IPS-18c (cell line): ENCODE measurements around the gene HOXC11.

ENCODE experiments used
- H3K4me3 ChIP-seq: 2 replicates; pipeline ENCODE4 v1.7.0; 2013; ENCODE audit warnings: low read depth, mild to moderate bottlenecking, low read length, moderate library complexity; ENCODE audit not compliant: insufficient read depth
- H3K9me3 ChIP-seq: one replicate; pipeline ENCODE4 v1.6.1; 2013; ENCODE audit warnings: mild to moderate bottlenecking, low read length, moderate library complexity; ENCODE audit not compliant: control insufficient read depth, insufficient read depth

HOXC11 gene

DNA sequence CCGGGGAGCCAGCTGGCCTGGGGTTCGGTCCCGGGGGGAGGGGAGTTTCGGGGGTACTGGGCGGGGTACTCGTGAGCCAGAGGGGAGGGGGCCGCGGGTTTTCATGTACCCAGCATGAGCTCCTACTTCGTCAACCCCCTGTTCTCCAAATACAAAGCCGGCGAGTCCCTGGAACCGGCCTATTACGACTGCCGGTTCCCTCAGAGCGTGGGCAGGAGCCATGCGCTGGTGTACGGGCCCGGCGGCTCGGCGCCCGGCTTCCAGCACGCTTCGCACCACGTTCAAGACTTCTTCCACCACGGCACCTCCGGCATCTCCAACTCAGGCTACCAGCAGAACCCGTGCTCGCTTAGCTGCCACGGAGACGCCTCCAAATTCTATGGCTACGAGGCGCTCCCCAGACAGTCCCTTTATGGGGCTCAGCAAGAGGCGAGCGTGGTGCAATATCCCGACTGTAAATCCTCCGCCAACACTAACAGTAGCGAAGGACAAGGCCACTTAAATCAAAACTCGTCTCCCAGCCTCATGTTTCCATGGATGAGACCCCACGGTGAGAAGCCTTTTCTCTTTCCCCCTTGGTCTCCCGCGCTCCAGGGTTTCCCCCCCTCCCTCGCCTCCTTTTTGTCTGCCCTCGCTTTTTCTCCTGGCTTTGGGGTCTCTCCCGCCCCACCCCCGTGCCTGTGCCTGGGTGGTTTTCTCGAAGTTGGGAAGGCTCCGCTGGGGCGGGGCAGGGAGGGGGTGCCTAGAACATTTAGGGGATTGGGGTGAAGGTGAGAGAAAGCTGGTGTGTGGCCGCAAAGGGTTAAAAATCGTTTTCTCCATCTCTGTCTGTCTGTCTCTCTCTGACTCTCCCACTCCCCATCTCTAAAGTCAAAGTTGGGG lies 36.5 kb downstream of the HOXC11 start:
- Histone ChIP-seq H3K4me3 (no peak overlapping the region), H3K9me3 (peaks cover 2% of the 10 kb centered on the region)

DNA sequence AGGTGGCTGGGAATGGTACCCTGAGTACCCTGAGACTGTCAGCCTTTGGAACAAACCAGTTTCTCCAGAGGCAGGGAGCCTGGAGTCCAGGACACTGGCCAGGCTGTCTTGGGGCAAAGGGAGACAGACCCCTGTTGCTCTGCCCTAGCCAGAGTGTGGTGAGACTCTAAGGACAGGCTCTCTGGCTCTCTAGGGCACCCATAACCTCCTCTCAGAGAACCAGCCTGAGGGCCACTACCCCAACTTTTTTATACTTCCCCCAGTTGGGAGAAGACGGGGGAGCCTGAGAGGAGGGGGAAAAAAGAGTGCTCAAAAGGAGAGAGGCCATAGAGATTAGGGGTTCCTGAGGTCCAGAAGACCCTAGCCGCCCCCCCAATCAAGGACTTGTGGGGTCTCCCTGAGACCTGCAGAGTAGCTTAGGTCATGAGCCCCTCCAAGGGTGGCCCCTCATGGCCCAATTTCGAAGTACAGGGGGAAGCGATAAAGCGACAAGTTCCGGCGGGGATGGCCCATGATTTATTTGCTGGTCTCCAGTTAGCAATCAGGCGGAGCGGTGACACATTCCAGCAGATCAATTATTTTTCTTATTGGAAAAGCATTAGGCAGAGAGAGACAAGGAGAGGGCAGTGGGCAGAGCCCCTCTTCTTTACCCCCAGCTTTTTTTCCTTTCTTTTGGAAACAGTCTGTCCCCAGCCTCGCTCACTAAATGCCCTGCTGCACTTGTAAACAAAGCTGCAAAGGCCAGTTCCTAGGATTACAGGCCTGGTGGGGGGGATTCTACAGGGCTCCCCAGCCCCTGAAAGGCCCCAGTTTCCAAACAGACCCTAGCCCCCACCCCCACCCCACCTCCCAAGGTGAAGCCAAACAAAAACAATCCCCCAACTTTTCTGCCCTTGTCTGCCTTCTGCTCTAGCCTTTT lies 37.4 kb downstream of the HOXC11 start:
- no peak overlapping the region for H3K4me3 ChIP-seq
- H3K9me3 ChIP-seq = peaks cover 2% of the 10 kb centered on the region

DNA sequence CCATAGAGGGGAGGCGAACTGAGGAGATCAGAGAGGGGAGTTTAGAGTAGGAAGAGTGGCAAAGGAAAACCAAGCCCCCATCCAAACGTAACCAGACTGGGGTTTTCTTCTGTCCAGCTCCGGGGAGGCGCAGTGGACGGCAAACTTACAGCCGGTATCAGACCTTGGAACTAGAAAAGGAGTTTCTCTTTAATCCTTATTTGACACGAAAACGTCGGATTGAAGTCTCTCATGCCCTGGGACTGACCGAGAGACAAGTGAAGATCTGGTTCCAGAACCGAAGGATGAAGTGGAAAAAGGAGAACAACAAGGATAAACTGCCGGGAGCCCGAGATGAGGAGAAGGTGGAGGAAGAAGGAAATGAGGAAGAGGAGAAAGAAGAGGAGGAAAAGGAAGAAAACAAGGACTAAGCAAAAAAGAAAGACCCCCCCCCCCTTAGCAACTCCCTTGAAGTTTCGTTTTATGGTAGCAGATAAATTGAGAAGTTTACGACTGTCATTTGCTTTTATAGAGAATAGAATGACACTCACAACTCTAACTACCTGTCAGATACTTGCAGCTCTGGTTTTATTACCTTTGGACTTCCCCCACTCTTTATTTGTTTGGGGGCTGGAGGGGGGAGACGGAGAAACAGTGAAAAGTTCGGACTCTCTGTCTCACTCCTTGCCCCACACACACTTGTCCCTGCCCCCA lies 38.2 kb downstream of the HOXC11 start:
- Histone ChIP-seq H3K9me3 (peaks cover 2% of the 10 kb centered on the region), H3K4me3 (no peak overlapping the region)

DNA sequence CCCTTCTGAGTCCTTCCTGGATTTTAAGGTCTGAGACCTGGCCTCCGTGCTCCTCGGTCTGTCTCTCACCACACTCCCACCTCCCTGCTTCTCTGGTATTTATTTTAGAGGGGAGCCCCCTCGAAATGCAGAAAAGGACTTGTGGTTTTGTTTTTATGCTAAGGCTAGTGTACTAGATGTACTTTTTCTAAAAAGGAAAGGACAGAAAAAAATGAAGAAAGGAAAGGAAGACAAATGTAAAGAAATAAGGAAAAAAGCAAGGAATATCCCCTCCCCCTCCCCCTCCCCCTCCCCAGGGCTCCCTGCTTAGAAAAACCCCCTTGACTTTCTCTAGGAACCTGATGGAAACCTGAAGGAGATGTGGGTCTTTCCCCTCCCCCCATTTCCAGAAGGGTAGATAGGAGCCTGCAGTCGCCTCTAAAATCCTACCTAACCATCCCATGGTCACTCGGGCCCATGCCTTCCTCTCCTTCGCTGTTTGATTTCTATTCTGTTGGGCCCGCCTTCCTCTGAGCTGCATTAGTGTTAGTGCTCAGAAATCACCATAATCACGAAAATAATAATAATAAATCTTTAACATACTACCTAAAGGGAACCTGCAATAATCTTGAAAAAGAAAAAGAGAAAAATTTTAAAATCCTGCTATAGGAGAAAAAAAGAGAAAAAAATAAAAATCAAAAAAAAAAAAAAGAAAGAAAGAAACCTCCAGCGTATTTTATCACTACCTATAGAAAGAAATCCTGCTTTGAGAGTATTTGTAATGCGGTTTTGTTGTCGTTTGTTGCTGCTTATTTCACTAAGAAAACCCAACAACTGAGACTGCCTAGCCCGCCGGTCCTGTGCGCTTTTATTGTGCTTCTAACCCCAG lies 39.0 kb downstream of the HOXC11 start:
- Histone ChIP-seq H3K4me3 (no peak overlapping the region), H3K9me3 (peaks cover 2% of the 10 kb centered on the region)

DNA sequence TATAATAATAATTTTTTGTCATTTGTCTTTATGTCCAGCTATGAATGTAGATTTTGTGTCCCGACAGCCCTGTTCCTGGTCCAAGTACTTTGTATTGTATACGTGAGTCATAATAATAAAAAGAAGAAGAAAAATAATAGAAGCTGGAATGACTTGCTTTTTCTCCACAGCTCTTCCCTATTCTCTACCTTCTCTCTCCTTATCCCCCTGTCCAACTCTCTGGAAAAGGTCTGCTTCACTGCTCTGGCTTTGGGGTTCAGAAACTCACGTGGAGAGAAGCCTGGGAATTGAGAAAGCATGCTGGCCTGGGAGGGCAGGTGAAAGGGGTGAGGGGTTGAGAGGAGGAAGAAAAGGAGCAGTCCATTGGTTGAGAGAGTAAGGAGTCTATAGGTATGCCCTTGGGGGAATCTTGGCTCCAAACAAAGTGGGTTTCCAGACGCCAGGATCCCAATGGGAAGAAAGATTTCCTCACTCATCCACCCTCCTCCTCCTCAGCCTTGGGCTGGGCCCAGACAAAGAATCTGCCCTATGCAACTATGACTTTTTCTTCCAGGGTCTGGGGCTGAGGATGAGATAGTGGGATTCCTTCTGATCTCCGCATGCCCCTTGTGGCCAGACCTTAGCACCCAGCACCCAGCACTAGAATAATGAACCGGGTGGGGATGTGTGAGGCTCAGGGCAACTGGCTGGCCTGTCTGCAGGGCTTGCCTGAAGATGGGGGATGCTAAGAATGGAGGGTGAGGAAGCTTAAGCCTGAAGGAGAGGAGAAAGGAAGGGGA lies 39.9 kb downstream of the HOXC11 start:
- peaks cover 2% of the 10 kb centered on the region for H3K9me3 ChIP-seq
- H3K4me3 ChIP-seq = no peak overlapping the region

DNA sequence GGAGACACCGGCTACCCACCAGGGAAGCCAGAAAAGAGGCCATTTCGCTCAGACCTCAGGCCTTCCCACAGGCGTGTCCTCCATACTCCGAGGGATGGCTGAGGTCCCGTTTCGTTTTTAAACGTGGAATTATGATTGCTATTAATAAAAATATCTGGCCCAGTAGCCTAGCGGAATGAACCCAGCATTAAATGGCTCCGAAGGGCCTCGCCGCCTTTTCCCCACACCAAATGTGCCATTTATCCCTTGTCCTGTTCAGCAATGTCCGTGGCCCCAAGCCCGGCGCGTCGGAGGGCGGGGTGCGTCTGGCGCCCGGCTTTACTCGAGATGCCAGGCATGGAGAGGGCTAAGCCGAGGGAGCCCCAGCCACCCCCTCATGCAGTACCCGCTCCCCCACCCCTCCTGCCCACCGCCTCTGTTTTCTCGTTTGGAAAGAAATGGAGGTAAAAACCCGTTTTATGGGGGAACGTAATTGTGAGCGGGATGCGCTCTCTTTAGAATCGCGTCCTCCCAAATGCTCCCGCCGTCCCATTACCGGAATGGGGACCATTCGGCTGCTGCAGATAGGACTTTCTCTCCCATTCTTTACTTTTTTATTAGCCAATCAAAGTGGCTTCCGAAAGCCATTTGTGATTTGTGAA lies 41.6 kb downstream of the HOXC11 start:
- peaks cover 2% of the 10 kb centered on the region for H3K9me3 ChIP-seq
- H3K4me3 ChIP-seq = no peak overlapping the region

DNA sequence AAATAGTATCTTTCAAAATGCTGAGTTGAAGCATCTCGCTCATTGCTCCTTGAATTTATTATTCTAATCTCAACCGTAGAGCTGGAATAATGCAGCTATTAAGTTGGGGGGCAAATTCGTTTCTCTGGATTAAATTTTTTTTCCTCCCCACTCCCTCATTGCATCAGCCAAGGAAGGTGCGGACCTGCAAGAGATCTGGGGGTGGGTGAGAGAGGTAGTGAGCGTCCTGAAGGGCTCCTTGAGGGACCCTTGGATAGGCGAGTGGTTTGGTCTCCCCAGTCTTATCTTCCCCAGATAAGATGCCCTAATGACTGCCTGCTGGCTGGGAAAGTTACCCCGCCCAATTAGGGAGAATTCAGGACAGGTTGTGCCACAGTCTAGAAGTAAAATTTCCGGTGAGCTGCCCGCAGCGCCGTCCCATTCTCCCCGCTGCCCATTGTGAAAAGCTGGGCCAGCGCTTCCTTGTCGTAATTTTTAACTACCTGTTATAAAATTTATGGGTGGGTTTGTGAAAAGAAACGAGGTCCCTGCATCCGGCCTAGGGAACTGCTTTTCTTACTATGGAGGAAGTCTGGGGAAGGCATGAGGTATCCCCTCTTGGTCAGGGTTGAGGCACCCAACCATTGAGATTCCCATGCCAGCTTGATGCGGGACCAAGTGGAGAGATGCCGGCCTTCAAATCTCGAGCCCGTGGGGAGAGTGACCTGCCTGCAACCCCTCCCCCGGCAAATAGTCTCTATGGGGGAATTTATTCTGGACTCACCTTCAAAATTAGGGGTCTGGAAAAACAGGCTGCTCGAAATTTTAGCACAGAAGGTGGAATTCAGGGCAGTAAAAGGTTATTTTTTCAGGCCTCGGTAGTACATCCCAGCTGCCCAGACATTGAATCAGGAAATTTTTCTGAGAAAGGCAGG lies 42.3 kb downstream of the HOXC11 start:
- Histone ChIP-seq H3K9me3 (no peaks in the 10 kb centered on the region), H3K4me3 (no peak overlapping the region)

DNA sequence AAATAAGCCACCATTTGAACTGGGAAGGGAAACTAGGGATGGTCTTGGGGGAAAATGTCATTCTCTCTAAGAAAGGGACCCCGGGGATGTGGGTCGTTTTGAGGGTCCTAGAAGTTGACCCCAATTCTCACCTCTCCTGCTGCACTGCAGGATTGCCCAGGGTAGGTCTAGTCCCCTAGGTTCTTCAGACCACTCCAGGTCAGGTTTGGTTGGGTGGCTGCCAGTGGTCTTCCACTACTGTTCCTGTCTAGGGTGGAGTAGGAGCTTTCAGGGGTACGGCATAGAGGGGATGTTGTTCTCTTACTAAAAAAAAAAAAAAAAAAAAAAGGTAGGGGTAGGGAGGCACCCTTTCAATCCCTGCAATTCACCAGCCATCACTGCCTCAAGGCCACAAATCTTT lies 43.1 kb downstream of the HOXC11 start:
- no peak overlapping the region for H3K4me3 ChIP-seq

DNA sequence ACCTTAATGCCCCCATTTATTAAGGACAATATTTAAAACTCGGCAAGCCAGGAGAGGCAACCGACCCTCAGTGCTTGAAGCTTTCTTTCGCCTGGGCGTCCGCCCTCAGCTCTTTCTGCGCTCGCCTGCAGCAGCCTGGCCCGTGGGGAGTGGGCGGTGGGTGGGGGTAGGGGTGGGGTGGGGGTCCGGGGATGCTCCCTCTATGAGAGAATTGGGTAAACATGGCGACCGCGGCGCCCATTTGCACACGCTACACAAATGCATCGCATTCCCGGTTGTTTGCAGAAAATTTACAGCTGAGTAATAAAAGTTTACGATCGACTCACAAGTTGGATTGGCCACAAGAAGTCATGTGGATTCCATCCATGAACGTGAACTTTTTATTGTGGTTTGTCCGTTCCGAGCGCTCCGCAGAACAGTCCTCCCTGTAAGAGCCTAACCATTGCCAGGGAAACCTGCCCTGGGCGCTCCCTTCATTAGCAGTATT lies 43.6 kb downstream of the HOXC11 start:
- Histone ChIP-seq H3K9me3 (peaks cover 2% of the 10 kb centered on the region), H3K4me3 (no peak overlapping the region)

More for the DNA sequence above, 43.1 kb downstream of the HOXC11 start:
- H3K9me3 ChIP-seq = peaks cover under 1% of the 10 kb centered on the region

DNA sequence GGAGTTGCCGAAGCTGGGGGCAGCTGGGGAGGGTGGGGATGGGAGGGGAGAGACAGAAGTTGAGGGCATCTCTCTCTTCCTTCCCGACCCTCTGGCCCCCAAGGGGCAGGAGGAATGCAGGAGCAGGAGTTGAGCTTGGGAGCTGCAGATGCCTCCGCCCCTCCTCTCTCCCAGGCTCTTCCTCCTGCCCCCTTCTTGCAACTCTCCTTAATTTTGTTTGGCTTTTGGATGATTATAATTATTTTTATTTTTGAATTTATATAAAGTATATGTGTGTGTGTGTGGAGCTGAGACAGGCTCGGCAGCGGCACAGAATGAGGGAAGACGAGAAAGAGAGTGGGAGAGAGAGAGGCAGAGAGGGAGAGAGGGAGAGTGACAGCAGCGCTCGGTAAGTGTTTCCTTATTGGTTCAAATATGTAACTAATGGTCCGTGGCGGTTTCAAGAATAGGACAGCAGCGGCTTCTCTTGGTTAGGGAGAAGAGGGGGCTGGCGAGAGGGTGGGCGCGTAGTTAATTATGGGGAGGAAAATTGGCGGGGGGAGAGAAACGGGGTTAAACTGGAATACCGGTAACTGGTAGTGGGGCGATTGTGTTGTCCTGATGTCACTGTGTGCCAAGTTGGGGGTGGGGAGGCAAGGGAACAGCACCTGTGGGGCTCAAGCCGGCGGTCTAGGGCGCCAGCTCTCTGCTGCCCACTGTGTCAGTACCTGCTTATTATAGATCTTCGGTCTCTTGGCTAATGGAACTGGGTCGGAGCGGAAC lies 44.3 kb downstream of the HOXC11 start:
- H3K9me3 ChIP-seq = peaks cover 2% of the 10 kb centered on the region
- H3K4me3 ChIP-seq = peak overlapping the region; percentile 34

DNA sequence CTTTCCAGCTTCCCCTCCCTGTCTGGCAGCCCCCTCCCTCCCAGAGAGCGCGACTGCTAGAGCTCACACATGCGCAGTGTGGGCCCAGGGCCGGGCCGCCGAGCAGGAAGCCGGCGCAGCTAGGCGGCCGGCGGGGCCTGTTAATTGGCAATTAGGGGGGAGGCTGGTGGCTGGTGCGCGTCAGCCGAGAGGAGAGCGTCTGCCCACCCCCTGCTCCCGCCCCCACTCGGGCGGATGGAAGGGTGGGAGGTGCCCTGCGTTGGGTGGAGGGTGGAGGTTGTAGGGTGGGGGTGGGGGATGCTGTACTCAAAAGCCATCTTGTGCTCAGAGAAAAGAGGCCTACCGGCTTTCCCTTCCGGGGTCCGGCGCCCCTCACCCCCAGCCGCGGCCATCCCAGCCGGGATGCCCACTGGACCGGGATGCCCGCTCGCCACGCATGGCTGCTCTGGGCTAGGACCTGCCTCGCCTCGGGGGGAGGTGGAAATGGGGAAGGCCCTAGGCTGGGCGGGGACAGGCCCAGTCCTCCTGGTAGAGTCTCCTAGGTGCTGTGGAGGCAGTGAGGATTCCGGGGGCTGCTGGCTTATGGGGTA lies 45.0 kb downstream of the HOXC11 start:
- H3K9me3 ChIP-seq = peaks cover 2% of the 10 kb centered on the region
- peak overlapping the region; percentile 34 for H3K4me3 ChIP-seq

DNA sequence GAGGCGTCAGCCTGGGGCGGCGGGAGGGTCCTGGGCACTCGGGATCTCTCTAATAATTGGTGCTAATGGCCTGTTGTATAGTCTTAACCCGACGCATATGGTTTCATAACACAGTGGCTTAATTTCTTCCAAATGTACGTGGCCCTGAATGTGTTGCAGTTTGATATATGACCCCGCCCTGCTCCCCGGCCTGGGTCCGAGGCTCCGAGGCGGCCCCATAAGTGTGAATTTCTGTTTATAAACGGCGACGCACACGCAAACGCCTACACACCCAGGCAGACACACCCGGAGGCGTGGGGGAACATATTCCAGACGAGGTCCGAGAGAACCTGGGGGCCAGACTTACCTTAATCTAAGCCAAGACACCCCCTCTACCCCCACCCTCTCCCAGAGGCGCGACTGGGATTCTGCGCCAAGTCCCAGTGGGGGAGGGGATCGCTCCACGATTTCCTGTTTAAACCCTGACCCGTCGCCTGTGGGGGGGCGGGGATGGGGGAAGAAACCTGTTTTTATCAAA lies 45.6 kb downstream of the HOXC11 start:
- peaks cover 2% of the 10 kb centered on the region for H3K9me3 ChIP-seq
- peak overlapping the region; percentile 34; the same call in 1 of the 2 replicates for H3K4me3 ChIP-seq

DNA sequence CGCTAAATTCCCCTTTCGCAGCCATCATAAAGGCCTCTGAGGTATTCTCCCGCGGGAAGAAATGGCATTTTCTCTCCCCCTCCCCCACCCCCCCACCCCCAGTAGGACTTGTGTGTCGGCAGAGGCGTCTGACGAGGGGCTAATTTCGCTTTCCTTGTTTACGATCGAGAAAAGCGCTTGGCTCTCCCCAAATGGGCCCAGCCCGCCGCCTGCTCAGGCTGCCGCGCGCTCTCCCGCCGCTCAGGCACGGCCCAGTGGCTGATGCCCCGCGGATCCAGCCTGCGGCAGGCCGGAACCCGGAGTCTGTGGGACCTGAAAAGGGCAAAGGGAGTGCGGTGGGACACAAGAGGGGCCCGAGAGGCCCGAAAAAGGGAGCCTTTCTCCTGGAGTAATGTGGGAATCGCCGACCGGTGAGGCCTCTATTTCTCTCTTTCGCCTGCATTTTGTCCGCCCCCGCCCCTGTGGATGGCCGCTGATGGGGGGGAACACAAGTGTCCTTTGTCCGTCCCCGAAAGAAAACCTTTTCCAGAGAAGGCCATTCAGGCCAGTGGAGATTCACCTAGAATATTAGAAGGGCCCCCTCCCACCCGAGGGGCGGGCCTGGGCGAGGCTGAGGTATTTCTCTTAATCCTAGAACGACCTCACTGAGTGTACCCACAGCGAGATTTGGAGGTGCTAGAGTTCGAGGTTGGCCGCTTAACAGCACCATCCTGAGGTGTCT lies 46.3 kb downstream of the HOXC11 start:
- Histone ChIP-seq H3K9me3 (peaks cover 2% of the 10 kb centered on the region), H3K4me3 (peak overlapping the region; percentile 28; the same call in 1 of the 2 replicates)
